Ovary (tissue), 3 donors: ENCODE measurements around the gene PTPN1.

Experiments used
- CTCF ChIP-seq, 3 donors: fragments of 450-650 bp in 2 of 3; fragments of 200-600 bp in 1 of 3; IDR thresholded peaks; one replicate each; pipeline versions ENCODE4 v1.5.1 to v1.8.0; 2016 to 2022; ENCODE audit warnings: antibody characterized with exemption in 3 of 3, mild to moderate bottlenecking in 1 of 3
- POLR2A ChIP-seq: fragments of 450-650 bp; IDR thresholded peaks from one replicate; pipeline ENCODE4 v1.6.1; 2017; ENCODE audit warnings: antibody characterized with exemption, mild to moderate bottlenecking, moderate library complexity
- donor health status: DM: no; HTN: no; CAD: no.

DNA sequence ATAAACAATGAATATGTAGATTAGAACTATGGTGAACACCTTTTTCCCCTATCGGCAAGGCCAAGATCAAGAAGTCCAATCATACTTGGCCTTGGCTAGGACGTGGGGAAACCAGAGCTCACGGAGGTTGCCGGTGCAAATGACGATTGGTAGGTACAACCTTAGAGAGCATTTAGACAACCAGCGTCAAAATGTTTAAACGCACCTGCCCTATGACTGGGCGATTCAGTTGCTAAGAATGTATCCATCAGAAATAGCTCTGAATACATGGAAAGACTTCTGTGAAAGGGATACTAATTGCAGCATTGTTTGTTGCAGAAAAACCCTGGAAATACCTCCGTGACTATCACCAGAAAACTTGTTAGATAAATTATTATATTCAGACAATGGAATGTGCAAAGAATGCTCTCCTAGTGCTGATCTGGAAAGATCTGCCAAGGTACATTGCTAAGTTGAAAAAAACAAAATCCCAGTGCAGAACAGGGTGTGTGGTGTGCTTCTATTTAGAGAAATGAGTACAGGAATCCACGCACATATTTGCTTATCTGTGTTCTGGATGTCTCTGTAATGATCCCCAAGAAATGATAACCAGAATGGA lies 48.0 kb upstream of the PTPN1 start:
- TF ChIP-seq POLR2A (no peak), CTCF (IDR thresholded peaks at IDR 0.05) (no peak)
